Measurements from ENCODE around the gene CCDC87.
"Not testable (repeated sequence)": the region's sequence is repeated elsewhere in the genome, so short reads cannot be mapped to it uniquely, and the experiment has no call there.

CCDC87 gene

GRCh38 chr11:66586136-66586535 is 6.7 kb downstream of the CCDC87 start:
- H4K20me1 ChIP-seq (ENCODE audit: insufficient read depth, low read length): no peaks in the 10 kb centered on the region
- H3K4me2 ChIP-seq (ENCODE audit: low read length): no peak overlapping the region
- no peaks in the 10 kb centered on the region for H3K27me3 ChIP-seq (ENCODE audit: low read depth, low read length)
- H3K9ac ChIP-seq (ENCODE audit: low read length): no peak overlapping the region
- H3K4me1 ChIP-seq (ENCODE audit: low read length): no peaks in the 10 kb centered on the region
- H3K36me3 ChIP-seq (replicated peaks; ENCODE audit: low read depth, low read length): no peaks in the 10 kb centered on the region
- peaks cover 5% of the 10 kb centered on the region; the same call in 1 of the 2 replicates for H3K9me3 ChIP-seq (ENCODE audit: insufficient read depth, low read length)
- H3K79me2 ChIP-seq (ENCODE audit: low read length): no peaks in the 10 kb centered on the region
- H3K27ac ChIP-seq (ENCODE audit: low read length): no peak overlapping the region
- H2AFZ ChIP-seq (ENCODE audit: low read depth, low read length): no peak overlapping the region
- TF ChIP-seq CTCF (IDR thresholded peaks at IDR 0.05; ENCODE audit: low read depth, low read length) (no peak), EZH2phosphoT487 (IDR thresholded peaks at IDR 0.05; ENCODE audit: low read depth) (no peak)
- no peak overlapping the region for H3K4me3 ChIP-seq (ENCODE audit: low read length)

- H3K36me3 ChIP-seq (replicated peaks; ENCODE audit: low read depth, low read length); H3K79me2 ChIP-seq (ENCODE audit: low read length); H3K9me3 ChIP-seq (ENCODE audit: insufficient read depth, low read length); H2AFZ ChIP-seq (ENCODE audit: low read depth, low read length); H4K20me1 ChIP-seq (ENCODE audit: insufficient read depth, low read length); H3K4me1 ChIP-seq (ENCODE audit: low read length); H3K27ac ChIP-seq (ENCODE audit: low read length); H3K9ac ChIP-seq (ENCODE audit: low read length); H3K4me3 ChIP-seq (ENCODE audit: low read length); H3K27me3 ChIP-seq (ENCODE audit: low read depth, low read length); H3K4me2 ChIP-seq (ENCODE audit: low read length): not testable (repeated sequence)
These were observed 7.4 kb downstream of the CCDC87 start for GRCh38 chr11:66585447-66585846.

- H2AFZ ChIP-seq (ENCODE audit: low read depth, low read length); H3K9me3 ChIP-seq (ENCODE audit: insufficient read depth, low read length); H3K27me3 ChIP-seq (ENCODE audit: low read depth, low read length); H3K4me2 ChIP-seq (ENCODE audit: low read length); H3K4me1 ChIP-seq (ENCODE audit: low read length); H3K36me3 ChIP-seq (replicated peaks; ENCODE audit: low read depth, low read length); H3K4me3 ChIP-seq (ENCODE audit: low read length); H3K79me2 ChIP-seq (ENCODE audit: low read length); H3K27ac ChIP-seq (ENCODE audit: low read length); H3K9ac ChIP-seq (ENCODE audit: low read length); H4K20me1 ChIP-seq (ENCODE audit: insufficient read depth, low read length): not testable (repeated sequence)
These were observed 10.2 kb downstream of the CCDC87 start for GRCh38 chr11:66582565-66583147.

GRCh38 chr11:66581261-66581660 is 11.6 kb downstream of the CCDC87 start:
- no peak overlapping the region for H3K27ac ChIP-seq (ENCODE audit: low read length)
- TF ChIP-seq EZH2phosphoT487 (IDR thresholded peaks at IDR 0.05; ENCODE audit: low read depth) (no peak), CTCF (IDR thresholded peaks at IDR 0.05; ENCODE audit: low read depth, low read length) (no peak)
- H3K9ac ChIP-seq (ENCODE audit: low read length): no peak overlapping the region

GRCh38 chr11:66580803-66581202 is 12.1 kb downstream of the CCDC87 start:
- H3K9me3 ChIP-seq (ENCODE audit: insufficient read depth, low read length): peaks cover 5% of the 10 kb centered on the region; the same call in 1 of the 2 replicates
- H3K27ac ChIP-seq (ENCODE audit: low read length): no peak overlapping the region
- H4K20me1 ChIP-seq (ENCODE audit: insufficient read depth, low read length): no peaks in the 10 kb centered on the region
- H3K4me3 ChIP-seq (ENCODE audit: low read length): no peak overlapping the region
- no peaks in the 10 kb centered on the region for H3K36me3 ChIP-seq (replicated peaks; ENCODE audit: low read depth, low read length)
- no peaks in the 10 kb centered on the region for H3K4me1 ChIP-seq (ENCODE audit: low read length)
- no peaks in the 10 kb centered on the region for H3K79me2 ChIP-seq (ENCODE audit: low read length)
- no peak for TF ChIP-seq EZH2phosphoT487 (IDR thresholded peaks at IDR 0.05; ENCODE audit: low read depth)
- no peak for TF ChIP-seq CTCF (IDR thresholded peaks at IDR 0.05; ENCODE audit: low read depth, low read length)
- no peaks in the 10 kb centered on the region for H3K27me3 ChIP-seq (ENCODE audit: low read depth, low read length)
- H3K4me2 ChIP-seq (ENCODE audit: low read length): no peak overlapping the region
- H3K9ac ChIP-seq (ENCODE audit: low read length): no peak overlapping the region
- H2AFZ ChIP-seq (ENCODE audit: low read depth, low read length): no peak overlapping the region

More at GRCh38 chr11:66581261-66581660, 11.6 kb downstream of the CCDC87 start:
- Histone ChIP-seq H3K4me2 (ENCODE audit: low read length) (no peak overlapping the region), H4K20me1 (ENCODE audit: insufficient read depth, low read length) (no peaks in the 10 kb centered on the region), H3K27me3 (ENCODE audit: low read depth, low read length) (no peaks in the 10 kb centered on the region), H3K79me2 (ENCODE audit: low read length) (no peaks in the 10 kb centered on the region), H2AFZ (ENCODE audit: low read depth, low read length) (no peak overlapping the region), H3K36me3 (replicated peaks; ENCODE audit: low read depth, low read length) (no peaks in the 10 kb centered on the region), H3K9me3 (ENCODE audit: insufficient read depth, low read length) (peaks cover 5% of the 10 kb centered on the region; the same call in 1 of the 2 replicates), H3K4me3 (ENCODE audit: low read length) (no peak overlapping the region), H3K4me1 (ENCODE audit: low read length) (no peaks in the 10 kb centered on the region)

Data from OCI-LY3 (cell line).